HepG2 (cell line): Measurements from ENCODE around the gene SPAG9. TPM values are rescaled to one million over a fixed set of nuclear protein-coding genes. Genes with fewer than 3 reads are reported as not detected.

Experiments used
- ATAC-seq: fragments of 200-7000 bp; cut with Tn5 transposase; 3 replicates; pipeline ENCODE4 v1.9.1; 2020; ENCODE audit warnings: mild to moderate bottlenecking, moderate library complexity
- BruUV-seq: library from RNA; stranded (reverse); fragments of 400-500 nt; replicated peaks from 2 replicates; lab custom pipeline; 2021; lab: Mats Ljungman, UMichigan
- CTCF ChIA-PET: fragments of 300-600 bp; formaldehyde crosslinking; extraction: SDS; loops from one replicate; lab custom pipeline; 2021; ENCODE audit warnings: low total read pairs, inconsistent platforms, low intra/inter-chr PET ratio; lab: Yijun Ruan, JAX
- POLR2A ChIA-PET: fragments of 350-600 bp; sonication (Branson Sonifier 250); formaldehyde crosslinking; loops from one replicate; lab custom pipeline; 2020; ENCODE audit warnings: antibody characterized with exemption, inconsistent platforms; lab: Yijun Ruan, JAX
- DNase-seq: peaks from one replicate; pipeline ENCODE4 v3.0.0-alpha.2; 2015; ENCODE audit warnings: low spot score
- FAIRE-seq: peaks from 3 replicates; lab custom pipeline; 2011; peaks lifted over from hg19 to GRCh38; lab: Jason Lieb, UNC
- H2AFZ ChIP-seq: one replicate; pipeline ENCODE4 v1.6.1; 2011; ENCODE audit warnings: low read length, inconsistent platforms
- H3K27ac ChIP-seq: fragments of 300-600 bp; 3 replicates; pipeline ENCODE4 v1.8.0; 2011; ENCODE audit warnings: mixed run types, mild to moderate bottlenecking, mixed read lengths, low read length, inconsistent platforms; ENCODE audit not compliant: insufficient read depth; ENCODE audit errors: extremely low read length
- H3K27me3 ChIP-seq, 2 experiments: fragments of 200-600 bp in 1 of 2; 2 replicates in 1 of 2; 3 replicates in 1 of 2; pipeline versions ENCODE4 v1.6.0 to v1.8.0; 2011; ENCODE audit warnings: low read length in 2 of 2, mild to moderate bottlenecking in 2 of 2, moderate library complexity in 2 of 2, inconsistent platforms in 1 of 2; ENCODE audit not compliant: insufficient read depth in 2 of 2, control insufficient read depth in 1 of 2
- H3K36me3 ChIP-seq, 2 experiments: fragments of 200-600 bp in 1 of 2; replicated peaks in 1 of 2; 2 replicates in 1 of 2; 3 replicates in 1 of 2; pipeline versions ENCODE4 v1.5.1 to v1.8.0; 2011; ENCODE audit warnings: low read length in 2 of 2, inconsistent platforms in 1 of 2; ENCODE audit not compliant: insufficient read depth in 2 of 2, control insufficient read depth in 1 of 2
- H3K4me1 ChIP-seq: 2 replicates; pipeline ENCODE4 v1.5.1; 2012; ENCODE audit warnings: low read length, inconsistent platforms; ENCODE audit not compliant: insufficient read depth
- H3K4me2 ChIP-seq: 2 replicates; pipeline ENCODE4 v1.6.0; 2011; ENCODE audit warnings: low read depth, low read length, inconsistent platforms
- H3K4me3 ChIP-seq, 3 experiments: fragments of 200-600 bp in 1 of 3; sonication (generic), shearing (Covaris generic) in 1 of 3; replicated peaks in 1 of 3; 2 replicates each; pipeline ENCODE4 v1.5.1; 2011 to 2016; ENCODE audit warnings: low read length in 3 of 3, inconsistent platforms in 2 of 3, low read depth in 2 of 3, mild to moderate bottlenecking in 2 of 3, control low read depth in 1 of 3, mixed read lengths in 1 of 3; ENCODE audit not compliant: insufficient read depth in 1 of 3
- H3K79me2 ChIP-seq: one replicate; pipeline ENCODE4 v1.6.1; 2011; ENCODE audit warnings: low read length, inconsistent platforms; ENCODE audit not compliant: insufficient read depth
- H3K9ac ChIP-seq: 2 replicates; pipeline ENCODE4 v1.6.0; 2011; ENCODE audit warnings: mild to moderate bottlenecking, low read depth, low read length, inconsistent platforms; ENCODE audit not compliant: insufficient read depth
- H3K9me3 ChIP-seq: 2 replicates; pipeline ENCODE4 v1.5.1; 2012; ENCODE audit warnings: mild to moderate bottlenecking, low read length
- H4K20me1 ChIP-seq: 2 replicates; pipeline ENCODE4 v1.6.0; 2011; ENCODE audit warnings: inconsistent platforms, mild to moderate bottlenecking, low read length, moderate library complexity; ENCODE audit not compliant: insufficient read depth
- DR1 ChIP-seq: sonication (generic); formaldehyde crosslinking; IDR thresholded peaks from 2 replicates; pipeline ENCODE4 v1.8.0; 2021; ENCODE audit warnings: mild to moderate bottlenecking, missing genetic modification reagents, inconsistent platforms
- HNRNPK ChIP-seq: fragments of 200-400 bp; formaldehyde crosslinking; IDR thresholded peaks from 2 replicates; pipeline ENCODE4 v1.6.1; 2018; ENCODE audit warnings: low read length, low read depth, moderate library complexity, mild to moderate bottlenecking; ENCODE audit not compliant: poor library complexity, severe bottlenecking
- MAFG ChIP-seq: sonication (generic); formaldehyde crosslinking; IDR thresholded peaks from 2 replicates; pipeline ENCODE4 v1.5.1; 2020; ENCODE audit warnings: mild to moderate bottlenecking, missing genetic modification reagents
- PRPF4 ChIP-seq: fragments of 200-400 bp; formaldehyde crosslinking; IDR thresholded peaks from 2 replicates; pipeline ENCODE4 v1.6.1; 2016; ENCODE audit warnings: low read length, low read depth; ENCODE audit not compliant: poor library complexity, severe bottlenecking
- SP1 ChIP-seq, 2 experiments: fragments of 450-650 bp in 1 of 2; sonication (generic) in 1 of 2; formaldehyde crosslinking in 1 of 2; IDR thresholded peaks; 2 replicates each; pipeline versions ENCODE4 v1.4.0 to v1.6.1; 2016 to 2020; ENCODE audit warnings: missing genetic modification reagents in 1 of 2
- ZFP37 ChIP-seq: sonication (generic); formaldehyde crosslinking; IDR thresholded peaks from 2 replicates; pipeline ENCODE4 v1.4.0; 2020; ENCODE audit warnings: missing genetic modification reagents, borderline replicate concordance
- ZMYM4 ChIP-seq: sonication (generic); formaldehyde crosslinking; IDR thresholded peaks from 2 replicates; pipeline ENCODE4 v1.8.1; 2023; ENCODE audit warnings: mild to moderate bottlenecking, missing genetic modification reagents
- ZNF34 ChIP-seq: sonication (generic); formaldehyde crosslinking; IDR thresholded peaks from 2 replicates; pipeline ENCODE4 v1.4.0; 2020; ENCODE audit warnings: mild to moderate bottlenecking, missing genetic modification reagents, borderline replicate concordance
- ZNF496 ChIP-seq: sonication (generic); formaldehyde crosslinking; IDR thresholded peaks from 2 replicates; pipeline ENCODE4 v1.8.1; 2023; ENCODE audit warnings: mild to moderate bottlenecking, moderate library complexity, missing genetic modification reagents; ENCODE audit not compliant: insufficient replicate concordance
- ZNF674 ChIP-seq: sonication (generic); formaldehyde crosslinking; IDR thresholded peaks from 2 replicates; pipeline ENCODE4 v1.5.0; 2020; ENCODE audit warnings: low read depth, mild to moderate bottlenecking, missing genetic modification reagents
- ZNF891 ChIP-seq: sonication (generic); formaldehyde crosslinking; IDR thresholded peaks from 2 replicates; pipeline ENCODE4 v1.5.0; 2020; ENCODE audit warnings: mild to moderate bottlenecking, missing genetic modification reagents
- WGBS: methylation state at CpG from one replicate; pipeline ENCODE4 v1.1.6; 2017; ENCODE audit warnings: low lambda C conversion rate; 5-methylcytosine and 5-hydroxymethylcytosine counted together
- in situ Hi-C: cut with HindIII; loops from 2 replicates; pipeline ENCODE4 v1.10.0; 2017; ENCODE audit warnings: low pct_unique_long_range_greater_than_20kb; ENCODE audit not compliant: extremely low pct_ligation_motif_present
- intact Hi-C: fragments of 100-400 bp; cut with micrococcal nuclease; formaldehyde crosslinking; loops from one replicate; pipeline ENCODE4 v1.10.0; 2022; ENCODE audit not compliant: unreplicated experiment
- polyA plus RNA-seq, 8 experiments: library from polyadenylated mRNA; depleted of rRNA in 3 of 8; stranded (reverse) in 7 of 8; unstranded in 1 of 8; fragments of >200 nt; fragmentation: Illumina TruSeq in 4 of 8; extraction: Trizol in 4 of 8; gene quantifications; 2 replicates each; pipeline versions ENCODE4 v1.2.1 to v1.2.3, GENCODE V29; 2011 to 2016; ENCODE audit warnings: low read depth in 4 of 8, missing spikeins in 1 of 8, mixed read lengths in 1 of 8; ENCODE audit not compliant: insufficient read depth in 1 of 8
- total RNA-seq, 5 experiments: library from RNA; depleted of rRNA; stranded (reverse); fragments of >200 nt; fragmentation: Illumina TruSeq; extraction: Trizol; gene quantifications; 2 replicates each; pipeline ENCODE4 v1.2.3, GENCODE V29; 2016; ENCODE audit warnings: low read depth in 1 of 5
- TF ChIP-seq, protein P1 (sequence below): IDR thresholded peaks from 2 replicates; pipeline ENCODE4 v1.6.1; 2016; ENCODE audit warnings: missing biosample characterization, missing genetic modification reagents, low read depth
- TF ChIP-seq, protein P2 (sequence below): sonication (generic); formaldehyde crosslinking; IDR thresholded peaks from 2 replicates; pipeline ENCODE4 v1.9.0; 2022; ENCODE audit warnings: missing genetic modification reagents, mild to moderate bottlenecking, borderline replicate concordance

Gene SPAG9
- total and polyA plus RNA-seq, 2 of the 13 experiments (the other 11 are each of a cell fraction or from before 2014, with no cell fraction given), result 43.2 to 78.6 TPM

DNA sequence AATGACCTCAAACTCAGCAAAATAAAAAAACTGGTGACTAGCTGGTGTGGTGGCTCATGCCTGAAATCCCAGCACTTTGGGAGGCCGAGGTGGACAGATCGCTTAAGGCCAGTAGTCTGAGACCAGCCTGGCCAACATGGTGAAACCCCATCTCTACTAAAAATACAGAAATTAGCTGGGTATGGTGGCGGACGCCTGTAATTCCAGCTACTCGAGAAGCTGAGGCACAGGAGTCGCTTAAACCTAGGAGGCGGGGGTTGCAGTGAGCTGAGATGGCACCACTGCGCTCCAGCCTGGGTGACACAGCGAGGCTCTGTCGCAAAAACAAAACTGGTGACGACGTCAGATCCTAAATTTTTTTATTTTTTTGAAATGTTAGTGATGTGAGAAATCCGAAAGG, 172.0 kb downstream of the SPAG9 start:
- no peak overlapping the region for H3K4me2 ChIP-seq
- no peaks in the 10 kb centered on the region for H3K36me3 ChIP-seq
- no peaks in the 10 kb centered on the region for H3K79me2 ChIP-seq
- no peak overlapping the region for H2AFZ ChIP-seq
- FAIRE-seq (no peak), DNase-seq (no peak)
- intact Hi-C loops, result no loop called here
- no peaks in the 10 kb centered on the region for H3K9me3 ChIP-seq
- H3K27me3 ChIP-seq, result no peaks in the 10 kb centered on the region
- peak overlapping the region; percentile 12 for H3K27ac ChIP-seq
- H3K9ac ChIP-seq, result no peak overlapping the region
- CTCF ChIA-PET, result no interaction called here
- POLR2A ChIA-PET, result interaction anchor here (0.7 to 12.2 kb wide), 11 partner anchors 9 to 143 kb away, joined by 3 to 510 read pairs (median 4); partner anchors contain the start of gene TOB1
- BruUV-seq, result no TSS peak
- TF ChIP-seq ZFP37 (CRISPR knock-in tag), result no peak
- no peak for TF ChIP-seq DR1
- TF ChIP-seq PRPF4, result peak; percentile 46
- TF ChIP-seq SP1 (IDR thresholded peaks at IDR 0.05), result no peak
- no peak for TF ChIP-seq SP1 (CRISPR knock-in tag; IDR thresholded peaks at IDR 0.05)
- TF ChIP-seq, protein P1, sequence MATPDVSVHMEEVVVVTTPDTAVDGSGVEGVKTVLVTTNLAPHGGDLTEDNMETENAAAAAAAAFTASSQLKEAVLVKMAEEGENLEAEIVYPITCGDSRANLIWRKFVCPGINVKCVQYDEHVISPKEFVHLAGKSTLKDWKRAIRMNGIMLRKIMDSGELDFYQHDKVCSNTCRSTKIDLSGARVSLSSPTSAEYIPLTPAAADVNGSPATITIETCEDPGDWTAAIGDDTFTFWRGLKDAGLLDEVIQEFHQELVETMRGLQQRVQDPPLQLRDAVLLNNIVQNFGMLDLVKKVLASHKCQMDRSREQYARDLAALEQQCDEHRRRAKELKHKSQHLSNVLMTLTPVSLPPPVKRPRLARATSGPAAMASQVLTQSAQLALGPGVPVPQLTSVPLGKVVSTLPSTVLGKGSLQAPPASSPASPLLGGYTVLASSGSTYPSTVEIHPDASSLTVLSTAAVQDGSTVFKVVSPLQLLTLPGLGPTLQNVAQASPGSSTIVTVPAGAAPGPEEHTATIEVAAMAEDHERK, result no peak
- TF ChIP-seq, protein P2, sequence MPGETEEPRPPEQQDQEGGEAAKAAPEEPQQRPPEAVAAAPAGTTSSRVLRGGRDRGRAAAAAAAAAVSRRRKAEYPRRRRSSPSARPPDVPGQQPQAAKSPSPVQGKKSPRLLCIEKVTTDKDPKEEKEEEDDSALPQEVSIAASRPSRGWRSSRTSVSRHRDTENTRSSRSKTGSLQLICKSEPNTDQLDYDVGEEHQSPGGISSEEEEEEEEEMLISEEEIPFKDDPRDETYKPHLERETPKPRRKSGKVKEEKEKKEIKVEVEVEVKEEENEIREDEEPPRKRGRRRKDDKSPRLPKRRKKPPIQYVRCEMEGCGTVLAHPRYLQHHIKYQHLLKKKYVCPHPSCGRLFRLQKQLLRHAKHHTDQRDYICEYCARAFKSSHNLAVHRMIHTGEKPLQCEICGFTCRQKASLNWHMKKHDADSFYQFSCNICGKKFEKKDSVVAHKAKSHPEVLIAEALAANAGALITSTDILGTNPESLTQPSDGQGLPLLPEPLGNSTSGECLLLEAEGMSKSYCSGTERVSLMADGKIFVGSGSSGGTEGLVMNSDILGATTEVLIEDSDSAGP (CRISPR knock-in tag), result no peak
- TF ChIP-seq HNRNPK, result no peak
- TF ChIP-seq ZNF891 (CRISPR knock-in tag), result 0 out of 2 replicates have a peak, but pooled peaks have one; percentile 37
- no peak for TF ChIP-seq MAFG (CRISPR knock-in tag)
- TF ChIP-seq ZNF34, result no peak
- TF ChIP-seq ZNF496 (CRISPR knock-in tag), result no peak
- TF ChIP-seq ZMYM4, result no peak
- TF ChIP-seq ZNF674 (CRISPR knock-in tag), result no peak
- TF ChIP-seq, all 625 proteins: peak for 2
- no peaks in the 10 kb centered on the region for H4K20me1 ChIP-seq
- ATAC-seq, result no peak
- H3K4me3 ChIP-seq, result no peak overlapping the region
- peaks cover 82% of the 10 kb centered on the region for H3K4me1 ChIP-seq
- in situ Hi-C loops, result loop anchor here (5.0 kb wide), 1 partner anchor 81 kb away; the partner anchor contains the start of gene TOB1
- WGBS, result 96% methylated on average over 13 of the region's 13 CpGs
